Superior temporal gyrus (tissue), 1 donor: Measurements from ENCODE around the gene RER1.

Source experiments
- DNase-seq: peaks from one replicate; pipeline ENCODE4 v3.0.0-alpha.2; 2016; ENCODE audit errors: extremely low spot score

Gene RER1

GRCh38 chr1:2391041-2391930 is at the start of gene RER1, which contains the start of gene MORN1:
TSS of gene RER1 (plus strand) at chr1:2391841. CDS start at chr1:2395791, 3,950 bp downstream.
TSS of gene MORN1 (minus strand) at chr1:2391554. CDS start at chr1:2391533, 21 bp downstream.
- DNase-seq, result peak; percentile 99

DNA sequence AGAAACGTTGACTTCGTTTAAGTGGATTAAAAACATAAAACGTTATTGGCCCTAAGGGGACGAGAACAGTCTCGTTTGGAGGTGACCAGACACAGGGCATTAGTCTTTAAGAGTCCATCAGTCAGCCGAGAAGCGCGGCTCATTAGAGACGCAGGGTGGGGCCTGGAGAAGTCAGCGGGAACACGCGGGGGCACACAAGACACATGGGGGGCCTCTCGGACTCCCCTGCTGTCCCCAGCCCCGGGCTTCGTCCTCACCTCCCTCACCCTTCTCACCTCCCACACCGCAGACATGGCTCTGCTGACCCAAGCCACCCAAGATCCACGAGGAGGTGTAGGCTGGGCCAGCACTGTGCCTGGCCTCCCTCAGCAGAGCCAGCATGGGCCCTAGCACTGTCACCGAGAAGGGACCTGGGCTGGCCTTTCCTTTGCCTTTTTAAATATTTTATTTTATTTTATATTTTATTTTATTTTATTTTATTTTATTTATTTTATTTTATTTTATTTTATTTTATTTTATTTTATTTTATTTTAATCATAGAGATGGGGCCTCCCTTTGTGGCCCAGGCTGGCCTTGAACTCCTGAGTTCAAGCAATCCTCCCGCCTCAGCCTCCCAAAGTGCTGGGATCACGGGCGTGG is 49.1 kb upstream of the RER1 start:
- no peak for DNase-seq

- no peak for DNase-seq
These were observed 48.4 kb upstream of the RER1 start for GRCh38 chr1:2343023-2343935.

DNA sequence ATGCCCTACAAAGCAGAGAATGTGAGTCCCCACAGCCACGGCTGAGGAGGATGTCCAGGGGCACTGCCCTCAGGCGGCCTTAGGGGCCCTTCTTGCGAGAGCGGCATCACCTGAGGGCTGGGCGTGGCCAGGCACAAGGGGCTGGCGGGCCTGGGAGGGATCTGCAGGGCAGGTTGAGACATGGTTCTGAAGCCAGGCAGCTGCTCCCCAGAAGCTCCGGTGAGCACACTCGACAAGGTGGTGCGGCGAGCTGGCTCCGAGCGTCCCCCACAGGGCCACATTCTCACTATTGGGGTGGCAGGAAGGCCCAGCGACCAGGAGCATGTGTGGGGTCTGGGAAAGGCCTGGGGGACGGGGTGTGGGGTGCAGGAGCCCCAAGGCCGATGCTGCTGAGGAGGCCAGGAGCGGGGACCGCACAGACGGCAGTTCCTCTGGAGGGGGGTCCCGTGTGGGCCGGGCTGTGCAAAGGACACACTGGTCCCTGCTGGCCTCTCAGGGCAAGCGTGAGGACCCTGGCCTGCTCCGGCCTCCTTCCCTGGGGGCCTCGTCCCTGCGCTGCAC is 47.4 kb upstream of the RER1 start:
- DNase-seq, result no peak

GRCh38 chr1:2344744-2345296 is 46.8 kb upstream of the RER1 start:
- no peak for DNase-seq

- DNase-seq, result no peak
These were observed 46.2 kb upstream of the RER1 start for GRCh38 chr1:2345297-2346075.

DNA sequence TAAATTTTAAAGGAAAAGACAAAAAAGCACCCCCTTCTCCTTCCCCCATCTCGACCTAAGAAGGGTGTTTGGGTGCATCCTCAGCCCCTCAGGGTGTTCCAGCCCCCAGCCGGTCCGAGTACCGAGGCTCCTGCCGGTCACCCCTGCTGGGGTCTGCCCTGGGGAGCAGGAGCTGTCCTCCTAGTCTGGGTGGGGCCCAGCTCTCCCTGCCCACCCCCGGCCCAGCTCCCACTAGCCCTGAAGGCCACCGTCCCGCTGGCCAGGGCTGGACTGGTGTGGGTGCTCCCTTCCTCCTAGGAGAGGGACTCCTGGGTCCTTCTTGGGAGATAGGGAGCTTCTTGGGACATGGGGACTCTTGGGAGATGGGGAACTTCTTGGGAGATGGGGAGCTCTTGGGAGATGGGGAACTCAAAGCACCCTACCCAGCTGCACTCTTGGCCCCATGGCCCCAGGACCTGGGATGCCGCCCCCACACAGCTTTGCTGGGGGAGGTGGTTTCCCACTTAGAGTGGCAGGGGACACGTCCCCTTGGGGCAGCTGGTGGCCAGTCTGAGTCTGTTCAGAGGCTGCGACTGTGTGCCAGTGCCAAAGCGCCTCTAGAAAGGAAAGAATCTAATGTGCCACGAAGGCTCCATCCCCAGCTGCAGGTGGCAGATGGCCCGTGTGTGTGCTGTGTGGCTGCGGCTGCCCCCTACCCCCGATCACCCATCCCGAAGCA is 44.8 kb upstream of the RER1 start:
- no peak for DNase-seq

DNA sequence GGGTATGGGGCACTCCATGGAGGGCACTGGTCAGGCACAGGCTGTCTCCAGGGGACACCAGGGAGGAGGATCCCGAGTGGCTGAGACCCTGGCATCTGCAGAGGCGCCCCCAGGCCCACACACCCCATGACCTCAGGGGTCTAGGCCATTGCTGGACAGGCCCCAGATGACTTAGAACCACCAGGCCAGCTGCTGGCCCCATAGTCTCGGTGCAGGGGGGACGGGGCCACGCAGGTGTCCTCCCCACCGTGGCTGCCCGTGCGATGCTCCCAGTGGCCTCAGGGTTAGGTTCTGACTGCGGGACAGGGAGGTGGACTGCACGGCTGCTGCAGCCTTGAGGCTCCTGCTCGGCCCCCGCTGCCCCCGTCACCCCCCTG is 44.2 kb upstream of the RER1 start:
- DNase-seq, result no peak

- DNase-seq, result no peak
These were observed 43.7 kb upstream of the RER1 start for GRCh38 chr1:2347896-2348295.

DNA sequence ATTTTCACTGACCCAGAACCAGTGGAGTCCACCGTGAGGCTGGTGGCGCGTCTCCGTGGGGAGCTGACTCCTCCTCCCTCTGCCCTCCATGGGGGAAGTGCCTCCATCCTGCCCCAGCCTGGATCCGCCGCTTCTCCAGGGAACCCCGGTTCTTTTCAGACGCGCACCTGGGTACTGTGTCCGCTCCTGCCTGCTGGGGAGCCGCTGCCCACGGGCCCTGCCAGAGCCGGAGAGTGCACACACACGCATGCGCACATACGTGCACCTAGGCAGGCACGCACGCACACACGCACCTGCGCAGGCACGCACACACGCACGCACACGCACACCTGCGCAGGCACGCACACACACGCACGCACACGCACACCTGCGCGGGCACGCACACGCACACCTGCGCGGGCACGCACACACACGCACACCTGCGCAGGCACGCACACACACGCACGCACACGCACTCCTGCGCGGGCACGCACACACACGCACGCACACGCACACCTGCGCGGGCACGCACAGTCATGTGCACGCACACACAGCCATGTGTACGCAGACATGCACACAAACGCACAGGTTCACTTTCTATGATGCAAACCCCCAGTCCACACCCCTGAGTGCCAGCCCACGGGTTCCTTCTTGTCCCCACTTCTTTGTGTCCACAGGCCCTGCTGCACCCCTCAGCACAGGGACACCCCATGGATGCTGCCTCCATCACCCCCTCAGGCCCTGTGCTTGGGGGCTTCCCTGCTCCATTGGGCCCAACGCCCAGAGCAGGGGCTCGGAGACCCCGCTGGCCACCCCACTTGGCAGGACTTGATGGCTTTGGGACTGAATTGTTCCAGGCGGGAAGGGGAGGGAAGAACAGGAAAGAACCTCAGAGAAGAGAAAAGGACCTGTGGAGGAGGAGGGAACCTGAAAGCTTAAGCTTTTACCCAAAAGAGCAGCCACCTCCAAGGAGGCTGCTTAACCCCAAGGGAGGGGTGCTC is 43.0 kb upstream of the RER1 start:
- DNase-seq, result no peak

DNA sequence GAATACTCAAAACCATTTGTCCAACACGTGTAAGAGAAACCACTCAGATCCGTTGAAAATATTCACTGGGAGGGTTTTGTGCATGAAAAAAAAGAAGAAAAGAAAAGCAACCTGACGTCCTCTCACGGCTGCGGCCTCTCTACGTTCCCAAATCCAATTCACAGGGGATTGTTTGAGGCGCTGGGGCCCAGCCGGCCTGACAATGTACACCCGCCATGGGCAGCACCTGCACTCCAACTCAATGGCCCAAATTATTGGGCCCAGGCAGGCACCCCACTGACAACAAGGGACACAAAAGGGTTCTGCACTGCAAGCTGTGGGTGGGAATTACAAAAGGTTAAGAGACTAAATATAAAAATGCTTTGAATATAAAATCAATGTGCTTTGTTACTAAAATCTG is 41.8 kb upstream of the RER1 start:
- DNase-seq, result no peak

DNA sequence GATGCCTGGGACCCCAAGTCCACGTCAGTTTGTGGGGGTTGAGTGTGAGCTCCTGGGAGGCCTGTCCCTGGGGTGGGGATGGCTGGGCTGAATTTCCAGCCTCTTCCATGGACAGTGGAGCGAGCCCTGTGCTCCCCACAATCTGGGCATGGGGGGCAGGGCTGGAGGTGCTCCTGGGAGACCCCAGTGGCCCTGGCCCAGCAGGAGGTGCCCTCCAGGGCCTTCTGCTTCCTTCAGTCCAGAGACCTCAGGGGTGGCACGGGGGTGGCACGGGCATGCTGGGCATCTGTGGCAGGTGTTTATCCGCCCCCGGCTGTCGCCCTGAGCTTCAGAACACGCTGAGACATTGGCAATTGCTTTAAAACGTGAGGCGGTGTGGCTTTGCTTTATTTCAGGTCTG is 41.1 kb upstream of the RER1 start:
- no peak for DNase-seq

- DNase-seq, result no peak
These were observed 40.6 kb upstream of the RER1 start for GRCh38 chr1:2350911-2351655.

- DNase-seq, result no peak
These were observed 39.9 kb upstream of the RER1 start for GRCh38 chr1:2351723-2352122.

- no peak for DNase-seq
These were observed 39.2 kb upstream of the RER1 start for GRCh38 chr1:2352341-2352896.

- no peak for DNase-seq
These were observed 38.6 kb upstream of the RER1 start for GRCh38 chr1:2352897-2353550.
